Measurements from ENCODE around the gene APAF1.

Gene APAF1

DNA sequence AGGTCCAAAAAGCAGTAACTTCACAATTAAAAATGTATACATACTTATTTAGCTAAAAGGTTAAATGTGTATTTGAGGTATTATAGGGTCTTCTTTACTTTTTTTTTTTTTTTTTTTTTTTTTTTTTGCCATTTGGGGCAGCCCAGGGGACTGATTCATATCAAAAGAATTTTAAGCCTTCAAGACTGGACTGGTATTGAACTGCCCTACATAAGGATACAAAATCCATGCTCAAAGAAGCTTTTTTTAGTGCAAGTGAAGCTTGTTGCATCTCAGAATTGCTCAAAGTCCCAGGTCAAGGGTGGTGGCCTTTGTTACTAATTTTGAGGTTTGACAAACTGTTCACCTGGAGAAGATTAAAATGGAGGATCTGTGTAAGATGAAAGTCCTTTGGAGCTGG is 124.0 kb downstream of the APAF1 start:
- DNase-seq: no peak

DNA sequence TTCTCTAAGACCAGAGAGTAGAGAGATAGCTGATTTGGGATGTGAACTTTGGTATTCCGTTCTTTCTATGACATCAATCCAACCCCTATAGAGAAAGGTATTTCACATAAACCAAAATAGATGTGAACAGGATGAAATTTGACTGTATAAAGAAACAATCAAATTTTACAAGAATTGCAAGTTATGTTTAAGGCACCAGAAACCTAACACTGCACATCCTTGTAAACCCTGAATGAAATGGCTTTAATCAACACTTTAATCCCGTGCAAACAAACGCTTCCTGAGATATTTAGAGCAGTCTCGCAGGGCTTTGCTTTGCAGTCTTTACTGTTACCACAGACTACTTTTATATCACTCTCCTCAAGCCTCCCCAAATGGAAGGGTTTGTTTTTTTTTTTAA is 125.1 kb downstream of the APAF1 start:
- no peak for DNase-seq

DNA sequence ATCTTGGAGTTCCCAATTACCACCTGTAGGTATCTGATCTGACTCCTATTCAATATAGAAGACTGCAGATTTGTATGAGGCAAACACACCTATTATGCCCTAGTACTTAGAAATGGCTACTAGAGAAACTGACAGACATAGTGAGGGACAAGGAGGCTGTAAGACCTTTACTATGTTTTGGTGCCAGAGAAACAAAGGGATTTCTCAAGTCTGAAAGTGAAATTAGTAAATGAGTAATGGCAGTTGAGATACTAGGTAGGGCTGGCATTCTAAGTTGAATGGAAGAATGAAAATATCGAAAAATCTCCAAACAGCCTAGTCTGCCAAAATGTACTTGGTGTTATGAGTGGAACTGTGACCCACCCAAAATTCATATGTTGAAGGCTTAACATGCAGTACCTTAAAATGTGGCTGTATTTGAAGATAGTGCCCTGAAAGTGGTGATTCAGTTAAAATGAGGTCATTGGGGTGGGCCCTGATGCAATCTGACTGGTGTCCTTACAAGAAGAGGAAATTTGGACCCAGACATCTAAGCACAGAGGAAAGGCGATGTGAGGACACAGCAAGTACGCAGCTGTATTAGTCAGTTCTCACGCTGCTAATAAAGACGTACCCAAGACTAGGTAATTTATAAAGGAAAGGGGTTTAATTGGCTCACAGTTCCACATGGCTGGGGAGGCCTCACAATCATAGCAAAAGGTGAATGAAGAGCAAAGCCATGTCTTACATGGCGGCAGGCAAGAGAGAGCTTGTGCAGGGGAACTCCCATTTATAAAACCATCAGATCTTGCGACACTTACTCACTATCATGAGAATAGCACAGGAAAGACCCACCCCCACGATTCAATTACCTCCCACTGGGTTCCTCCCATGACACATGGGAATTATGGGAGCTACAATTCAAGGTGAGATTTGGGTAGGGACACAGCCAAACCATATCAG is 127.0 kb downstream of the APAF1 start:
- no peak for DNase-seq

DNA sequence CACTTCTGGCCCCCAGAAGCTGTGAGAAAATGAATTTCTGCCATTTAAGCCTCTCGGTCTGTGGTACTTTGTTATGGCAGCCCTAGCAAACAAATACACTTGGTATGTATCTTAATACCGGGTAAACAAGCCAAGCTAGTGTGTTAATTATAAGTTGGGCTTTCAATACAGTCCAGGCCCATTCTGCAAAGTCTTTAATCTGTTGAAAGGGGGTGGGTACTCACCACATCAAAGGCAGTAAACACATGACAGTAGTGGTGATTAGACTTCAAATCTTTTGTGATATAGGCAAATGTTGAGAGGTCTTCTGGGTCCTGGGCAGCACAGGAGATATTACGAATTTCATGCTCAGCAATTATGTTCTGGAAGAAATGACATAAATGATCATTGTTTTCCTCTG is 127.7 kb downstream of the APAF1 start:
- DNase-seq: no peak

DNA sequence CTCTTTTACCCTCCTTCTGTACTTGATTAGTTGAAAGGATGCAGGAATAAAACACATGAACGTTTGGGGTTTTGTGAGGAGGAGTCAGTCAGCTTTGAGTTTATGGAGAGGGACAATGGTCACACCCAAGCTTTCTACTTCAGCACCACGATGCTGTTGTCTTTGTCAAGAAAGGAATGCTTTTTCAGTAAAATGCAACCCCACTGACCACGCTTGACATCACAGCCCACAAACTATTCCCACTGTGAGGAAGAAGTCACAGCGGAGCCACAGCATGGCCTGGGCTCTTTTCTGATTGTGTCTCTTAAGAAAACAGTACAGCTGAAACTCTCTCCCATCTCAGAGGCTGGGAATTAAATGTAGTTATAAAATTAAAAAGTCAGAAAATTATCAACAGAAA is 135.2 kb downstream of the APAF1 start:
- DNase-seq: no peak

DNA sequence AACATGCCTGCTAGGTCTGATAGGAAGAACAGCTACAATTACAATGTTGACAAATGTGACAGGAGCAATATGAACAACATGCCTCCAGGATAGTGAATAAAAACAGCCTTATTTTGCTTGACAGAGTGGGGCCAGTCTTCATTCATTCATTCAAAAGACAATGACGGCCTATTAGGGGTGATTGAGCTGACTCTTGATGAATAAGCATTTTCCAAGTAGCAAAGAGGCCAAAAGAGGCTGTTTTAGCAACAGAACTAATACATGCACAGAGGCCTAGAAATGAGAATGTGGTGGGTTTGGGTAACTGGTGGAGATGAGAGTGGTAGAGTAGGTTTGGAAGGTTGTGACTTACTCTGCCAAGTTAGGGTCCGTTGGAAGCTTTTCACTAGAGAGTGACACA is 138.3 kb downstream of the APAF1 start:
- no peak for DNase-seq

Measured in NCI-H1048 (cell line).